22Rv1 (cell line): ENCODE measurements around the gene TXNRD2.

Experiments used
- H3K27ac ChIP-seq: fragments of 450-650 bp; 2 replicates; pipeline ENCODE4 v1.5.1; 2017
- ZFX ChIP-seq: fragments of 450-650 bp; IDR thresholded peaks from 2 replicates; pipeline ENCODE4 v1.6.1; 2017; ENCODE audit warnings: antibody characterized with exemption, borderline replicate concordance
- TF ChIP-seq, protein P1 (sequence below): fragments of 450-650 bp; IDR thresholded peaks from 2 replicates; pipeline ENCODE4 v1.5.1; 2017; ENCODE audit warnings: mild to moderate bottlenecking

Gene TXNRD2

DNA sequence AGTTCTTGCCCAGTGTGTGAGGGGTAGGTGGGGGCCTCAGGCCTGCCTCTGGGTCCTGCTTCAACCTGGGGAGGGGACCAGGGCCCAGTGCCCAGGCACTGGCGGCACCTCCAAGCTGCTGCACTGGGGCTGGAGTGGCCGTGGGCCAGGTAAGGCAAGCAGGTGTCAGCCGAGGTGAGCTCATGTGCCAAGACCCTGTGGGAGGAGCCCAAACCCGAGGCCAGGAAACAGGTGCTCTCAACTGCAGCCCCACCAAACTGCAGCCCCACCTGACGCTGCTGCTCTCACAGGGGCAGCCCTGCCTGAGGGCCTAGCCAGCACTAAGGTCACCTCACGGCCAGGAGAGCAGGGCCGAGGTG lies 68.9 kb downstream of the TXNRD2 start:
- no peak overlapping the region for H3K27ac ChIP-seq
- TF ChIP-seq, protein P1, sequence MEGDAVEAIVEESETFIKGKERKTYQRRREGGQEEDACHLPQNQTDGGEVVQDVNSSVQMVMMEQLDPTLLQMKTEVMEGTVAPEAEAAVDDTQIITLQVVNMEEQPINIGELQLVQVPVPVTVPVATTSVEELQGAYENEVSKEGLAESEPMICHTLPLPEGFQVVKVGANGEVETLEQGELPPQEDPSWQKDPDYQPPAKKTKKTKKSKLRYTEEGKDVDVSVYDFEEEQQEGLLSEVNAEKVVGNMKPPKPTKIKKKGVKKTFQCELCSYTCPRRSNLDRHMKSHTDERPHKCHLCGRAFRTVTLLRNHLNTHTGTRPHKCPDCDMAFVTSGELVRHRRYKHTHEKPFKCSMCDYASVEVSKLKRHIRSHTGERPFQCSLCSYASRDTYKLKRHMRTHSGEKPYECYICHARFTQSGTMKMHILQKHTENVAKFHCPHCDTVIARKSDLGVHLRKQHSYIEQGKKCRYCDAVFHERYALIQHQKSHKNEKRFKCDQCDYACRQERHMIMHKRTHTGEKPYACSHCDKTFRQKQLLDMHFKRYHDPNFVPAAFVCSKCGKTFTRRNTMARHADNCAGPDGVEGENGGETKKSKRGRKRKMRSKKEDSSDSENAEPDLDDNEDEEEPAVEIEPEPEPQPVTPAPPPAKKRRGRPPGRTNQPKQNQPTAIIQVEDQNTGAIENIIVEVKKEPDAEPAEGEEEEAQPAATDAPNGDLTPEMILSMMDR, result no peak

DNA sequence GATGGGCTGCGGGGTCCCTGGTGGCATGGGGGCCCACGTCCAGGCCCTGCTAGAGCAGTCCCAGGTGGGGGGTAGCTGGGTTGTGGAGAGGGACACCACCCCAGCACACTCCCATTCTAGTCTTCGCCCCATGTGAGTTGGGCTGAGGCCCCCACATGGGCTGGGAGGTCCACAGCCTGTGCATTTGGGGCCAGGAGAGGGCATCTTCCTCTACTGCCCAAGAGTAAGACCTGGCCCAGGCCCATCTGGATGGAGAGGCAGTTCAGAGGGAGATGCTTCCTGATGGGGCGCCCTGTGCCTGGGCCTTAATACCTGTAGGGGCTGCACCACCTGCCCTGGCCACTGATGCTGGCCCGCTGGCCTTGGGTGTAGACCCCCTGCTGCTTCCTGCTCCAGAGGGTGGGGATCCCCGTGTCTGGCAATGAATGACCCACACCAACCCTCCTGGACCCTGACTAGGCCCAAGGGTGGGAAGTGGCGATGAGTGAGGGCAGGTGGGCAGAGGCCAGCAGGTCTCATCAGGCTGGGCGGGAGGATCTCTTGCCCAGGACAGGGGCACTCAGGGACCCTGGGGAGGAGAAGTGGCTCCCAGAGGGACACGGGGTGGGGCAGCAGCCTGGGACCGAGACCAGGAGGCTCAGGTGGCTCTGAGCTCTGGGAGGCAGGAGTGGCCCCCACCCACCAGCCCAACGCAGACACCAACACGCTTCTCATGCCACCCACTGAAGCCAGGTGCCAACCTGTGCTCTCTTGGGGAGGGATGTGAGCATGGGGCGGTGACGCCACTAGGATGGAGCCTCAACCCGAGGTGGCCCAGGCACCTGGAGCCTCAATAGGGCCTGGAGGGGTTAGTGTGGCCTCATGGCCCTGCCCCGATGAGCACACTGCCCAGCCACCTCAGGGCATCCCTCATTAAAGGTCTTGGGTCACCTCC lies 69.5 kb downstream of the TXNRD2 start:
- no peak for TF ChIP-seq ZFX
- TF ChIP-seq, protein P1, result no peak
- H3K27ac ChIP-seq, result no peak overlapping the region

DNA sequence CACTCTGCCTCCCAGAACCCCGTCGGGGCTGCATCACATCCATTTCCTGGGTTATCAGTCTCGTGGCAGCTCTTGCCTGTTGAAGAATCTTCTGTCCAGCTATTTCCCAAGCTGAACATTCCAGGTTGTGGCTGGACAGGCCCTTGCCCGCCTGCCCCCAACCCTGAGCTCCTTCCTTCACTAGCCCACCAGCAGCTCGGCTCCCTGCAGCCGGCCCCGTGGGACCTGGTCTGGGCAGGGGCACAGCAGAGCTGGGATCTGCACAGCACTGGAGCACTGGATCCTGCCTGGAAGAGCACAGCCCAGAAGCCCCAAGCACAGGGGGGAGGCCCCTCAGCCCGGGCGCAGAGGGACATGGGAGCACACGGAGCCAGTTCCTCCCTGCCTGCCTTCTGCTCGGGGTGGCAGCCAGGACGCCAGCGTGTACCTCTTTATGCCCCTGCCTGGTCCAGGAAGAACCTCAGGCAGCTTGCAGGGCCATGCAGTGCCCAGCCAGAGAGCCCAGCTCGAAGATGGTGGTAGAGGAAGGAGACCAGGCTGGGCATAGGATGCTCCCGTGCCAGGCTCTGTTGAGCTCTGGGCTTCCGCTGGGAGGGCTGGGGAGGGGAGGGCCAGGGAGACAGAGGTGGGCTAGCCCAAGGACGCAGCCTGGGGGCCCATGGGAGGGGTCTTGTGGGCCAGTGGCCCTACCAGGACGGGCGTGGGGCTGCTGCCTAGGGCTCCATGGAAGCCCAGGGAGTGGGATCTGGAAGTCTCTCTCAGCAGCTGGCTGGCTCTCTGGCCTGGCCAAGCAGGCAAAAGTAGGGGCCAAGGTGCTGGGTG lies 70.4 kb downstream of the TXNRD2 start:
- H3K27ac ChIP-seq, result no peak overlapping the region
- TF ChIP-seq, protein P1, result no peak
- no peak for TF ChIP-seq ZFX

DNA sequence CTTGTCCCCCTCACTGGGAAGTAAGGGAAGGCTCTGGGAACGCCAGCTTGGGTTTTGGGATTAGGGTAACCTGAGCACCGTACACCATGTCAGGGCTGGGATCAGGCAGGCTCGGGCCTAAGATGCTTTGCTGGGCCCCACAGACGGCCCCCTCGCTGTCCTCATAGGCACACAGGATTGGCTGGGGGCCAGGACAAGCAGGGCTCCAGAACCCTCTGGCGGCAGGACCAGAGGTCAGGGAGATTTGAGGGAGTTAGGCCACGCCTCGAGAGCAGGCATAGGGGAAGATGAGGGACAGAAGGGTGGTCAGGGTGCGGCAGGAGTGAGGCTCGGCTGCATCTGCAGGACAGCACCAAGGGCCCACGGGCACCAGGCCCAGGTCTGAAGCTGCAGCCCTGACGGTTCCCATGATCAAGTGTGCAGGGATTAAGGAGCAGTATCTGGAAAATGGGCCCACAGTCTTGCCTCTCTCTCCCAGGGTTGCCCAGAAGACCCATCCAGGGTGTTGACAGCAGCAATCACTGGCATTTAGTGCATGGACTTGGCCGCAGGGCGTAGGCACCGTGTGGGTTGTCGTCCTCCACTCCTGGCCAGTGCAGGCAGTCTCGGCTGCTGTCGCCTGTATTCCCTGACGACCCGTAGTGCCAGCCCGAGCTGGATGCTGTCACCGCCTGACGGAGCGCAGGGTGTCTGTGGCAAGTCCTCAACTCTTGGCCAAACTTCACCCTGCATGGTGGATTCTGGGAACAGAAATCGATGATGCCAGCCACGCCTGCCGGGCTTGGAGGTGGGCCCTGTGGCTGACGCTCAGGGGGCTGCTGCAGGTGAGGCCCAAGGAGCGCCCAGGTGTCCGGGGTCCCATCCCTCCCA lies 71.2 kb downstream of the TXNRD2 start:
- TF ChIP-seq ZFX, result no peak
- TF ChIP-seq, protein P1, result no peak

DNA sequence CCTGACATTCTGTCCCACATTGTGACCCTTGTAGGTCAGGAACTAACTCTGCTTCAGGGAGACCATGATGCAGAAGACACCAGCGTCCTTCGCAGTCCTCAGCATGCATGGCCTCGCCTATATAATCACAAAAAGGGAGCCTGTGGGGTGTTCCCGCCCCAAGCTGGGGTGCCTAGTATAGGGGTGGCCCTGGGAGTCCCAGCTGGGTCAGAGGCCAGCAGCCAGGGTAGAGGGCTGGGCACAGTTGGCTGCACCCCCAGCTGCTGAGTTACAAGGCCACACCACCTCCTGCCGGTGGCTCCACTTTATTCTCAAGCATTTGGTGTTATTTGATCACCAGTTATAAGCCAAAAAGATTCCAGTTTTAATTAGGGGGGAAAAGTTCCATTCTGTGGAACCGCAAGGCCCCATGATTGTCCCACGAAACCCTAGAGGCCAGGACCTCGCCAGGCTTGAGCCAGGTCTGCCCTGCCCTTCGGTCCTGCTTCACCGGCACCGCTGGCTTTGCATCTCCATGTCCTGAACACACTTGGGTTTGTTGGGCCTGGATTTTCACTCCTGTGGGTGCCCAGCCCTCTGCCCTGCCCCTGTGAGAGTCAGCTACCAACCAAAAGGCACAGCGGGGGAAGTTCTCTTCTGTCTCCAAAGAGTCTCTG lies 72.0 kb downstream of the TXNRD2 start:
- TF ChIP-seq, protein P1, result no peak
- TF ChIP-seq ZFX, result no peak
- H3K27ac ChIP-seq, result no peak overlapping the region

More for the DNA sequence above, 71.2 kb downstream of the TXNRD2 start:
- no peak overlapping the region for H3K27ac ChIP-seq

DNA sequence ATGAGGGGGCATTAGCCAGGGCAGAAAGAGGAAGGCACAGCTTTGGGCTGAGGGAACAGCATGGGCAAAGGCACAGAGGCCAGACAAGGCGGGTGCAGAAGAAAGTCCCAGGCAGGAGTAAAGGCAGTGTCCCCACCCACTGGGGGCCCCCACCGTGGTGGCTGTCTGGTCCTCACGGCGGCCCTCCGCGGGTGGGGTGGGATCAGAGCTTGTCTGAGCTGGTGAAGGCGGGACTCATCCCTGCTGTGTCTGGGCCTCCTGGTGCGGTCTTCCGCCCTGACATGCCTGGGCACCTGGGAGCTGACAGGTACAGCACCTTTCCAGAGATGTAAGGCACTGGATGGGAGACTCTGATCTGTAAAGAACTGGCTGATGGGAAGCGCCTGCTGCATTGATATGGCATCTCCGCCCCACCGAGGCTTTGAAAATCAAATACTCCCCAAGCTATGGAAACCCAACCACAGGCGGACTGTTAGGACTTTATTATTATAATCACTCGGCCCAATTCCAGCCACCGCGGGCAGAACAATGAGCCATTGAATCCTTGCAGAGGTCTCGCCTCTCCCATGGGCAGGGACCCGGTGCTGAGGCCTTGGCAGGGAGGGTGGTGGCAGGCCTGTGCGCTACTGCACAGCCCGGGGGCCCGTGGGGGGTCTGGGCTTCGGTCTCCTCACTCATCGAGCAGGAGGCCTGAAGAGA lies 72.7 kb downstream of the TXNRD2 start:
- TF ChIP-seq, protein P1, result no peak
- no peak for TF ChIP-seq ZFX
- no peak overlapping the region for H3K27ac ChIP-seq
